Measurements from ENCODE around the gene XYLT1. TPM values are rescaled to one million over a fixed set of nuclear protein-coding genes. Genes with fewer than 3 reads are reported as not detected.
"Not testable (repeated sequence)": the region's sequence is repeated elsewhere in the genome, so short reads cannot be mapped to it uniquely, and the experiment has no call there.

Gene XYLT1
- polyA plus RNA-seq, 5 donors: 4.9 to 7.2 (median 6.4) TPM

GRCh38 chr16:17313085-17313611 lies 157.6 kb downstream of the XYLT1 start:
- peak in 1 of 2 donors; percentile 44 for DNase-seq

GRCh38 chr16:17312094-17312710 lies 158.6 kb downstream of the XYLT1 start:
- no peak for DNase-seq

GRCh38 chr16:17311333-17312093 lies 159.2 kb downstream of the XYLT1 start:
- DNase-seq: no peak

GRCh38 chr16:17309510-17309909 lies 161.2 kb downstream of the XYLT1 start:
- DNase-seq: no peak

GRCh38 chr16:17308186-17308585 lies 162.6 kb downstream of the XYLT1 start:
- no peak for DNase-seq

- DNase-seq: no peak
These were observed 163.3 kb downstream of the XYLT1 start for GRCh38 chr16:17307504-17307903.

- no peak for DNase-seq
These were observed 164.0 kb downstream of the XYLT1 start for GRCh38 chr16:17306745-17307144.

GRCh38 chr16:17306211-17306610 lies 164.5 kb downstream of the XYLT1 start:
- not testable (repeated sequence) for DNase-seq

GRCh38 chr16:17305694-17306093 lies 165.1 kb downstream of the XYLT1 start:
- DNase-seq: no peak

GRCh38 chr16:17304491-17305119 lies 166.2 kb downstream of the XYLT1 start:
- peak; percentile 73 to 75 for DNase-seq

DNA sequence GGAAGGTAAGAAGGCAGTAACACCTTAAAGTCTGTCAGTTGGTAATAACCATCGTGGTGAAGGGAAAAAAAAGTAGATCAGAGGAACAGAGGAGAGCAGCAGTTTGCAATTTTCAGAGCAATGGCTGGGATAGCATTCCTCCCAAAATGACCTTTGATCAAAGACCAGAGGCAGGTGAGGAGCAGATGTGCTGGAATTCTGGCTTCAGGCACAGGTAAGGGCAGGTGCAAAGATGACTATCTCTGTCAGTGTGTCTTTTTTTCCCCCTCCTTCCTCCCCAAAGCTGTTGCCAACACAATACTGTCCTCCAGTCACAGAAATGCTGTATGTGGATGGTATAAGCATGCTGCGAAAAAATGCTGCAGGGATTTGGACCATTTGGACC lies 166.7 kb downstream of the XYLT1 start:
- no peak for DNase-seq

DNA sequence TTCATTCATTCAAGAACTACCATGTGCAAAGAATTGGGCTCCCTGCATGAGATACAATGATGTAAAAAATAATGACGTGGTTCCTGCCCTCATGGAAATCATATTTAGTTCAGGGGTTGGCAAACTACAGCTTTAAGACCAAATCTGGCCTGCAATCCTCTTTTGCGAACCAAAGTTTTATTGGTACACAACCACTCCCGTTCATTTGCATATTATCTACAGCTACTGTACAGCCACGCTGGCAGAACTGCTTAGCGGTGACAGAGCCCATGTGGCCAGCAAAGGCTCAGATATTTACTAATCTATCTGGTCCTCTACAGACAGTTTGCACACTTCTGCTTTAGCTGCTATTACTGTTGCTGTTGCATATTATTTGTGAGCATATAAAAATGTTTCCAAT lies 167.7 kb downstream of the XYLT1 start:
- no peak for DNase-seq

GRCh38 chr16:17302620-17303019 lies 168.1 kb downstream of the XYLT1 start:
- DNase-seq: no peak

DNA sequence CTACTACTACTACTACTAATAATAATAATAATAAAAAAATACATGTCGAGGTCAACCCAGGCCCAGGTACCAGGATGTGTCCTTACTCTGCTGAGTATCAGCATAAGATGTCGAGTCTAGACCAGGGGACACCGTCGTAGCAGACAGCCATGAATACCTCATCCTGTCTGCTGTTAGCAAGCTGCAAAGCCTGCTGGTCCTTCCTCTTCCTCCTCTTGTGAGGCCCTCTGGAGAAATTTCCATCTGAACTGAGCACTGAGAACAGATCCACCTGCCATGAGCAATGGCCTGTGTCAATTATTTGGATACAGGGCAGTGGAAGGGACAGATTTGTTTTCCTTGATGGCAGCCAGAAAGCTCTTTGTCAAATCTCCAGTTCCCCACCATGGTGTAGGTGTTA lies 168.5 kb downstream of the XYLT1 start:
- DNase-seq: no peak

DNA sequence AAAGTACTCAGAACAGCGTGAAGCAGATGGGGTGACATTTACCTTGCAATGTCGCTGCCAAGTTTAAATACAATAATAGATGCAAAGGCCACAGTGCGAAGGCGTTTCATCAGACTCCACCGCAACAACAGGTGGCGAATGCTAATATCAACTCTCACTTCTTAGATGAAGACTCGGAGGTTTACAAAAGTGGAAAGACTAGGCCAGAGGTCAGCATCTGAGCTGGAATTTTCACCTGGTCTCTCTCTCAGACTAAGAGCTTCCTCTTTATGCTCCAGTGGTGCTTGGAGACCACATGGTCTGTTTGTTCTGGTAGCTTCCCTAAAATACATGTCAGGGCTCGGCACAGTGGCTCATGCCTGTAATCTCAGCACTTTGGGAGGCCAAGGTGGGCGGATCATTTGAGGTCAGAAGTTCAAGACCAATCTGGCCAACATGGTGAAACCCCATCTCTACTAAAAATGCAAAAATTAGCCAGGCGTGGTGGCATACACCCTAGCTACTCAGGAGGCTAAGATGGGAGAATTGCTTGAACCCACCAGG lies 169.1 kb downstream of the XYLT1 start:
- no peak for DNase-seq

DNA sequence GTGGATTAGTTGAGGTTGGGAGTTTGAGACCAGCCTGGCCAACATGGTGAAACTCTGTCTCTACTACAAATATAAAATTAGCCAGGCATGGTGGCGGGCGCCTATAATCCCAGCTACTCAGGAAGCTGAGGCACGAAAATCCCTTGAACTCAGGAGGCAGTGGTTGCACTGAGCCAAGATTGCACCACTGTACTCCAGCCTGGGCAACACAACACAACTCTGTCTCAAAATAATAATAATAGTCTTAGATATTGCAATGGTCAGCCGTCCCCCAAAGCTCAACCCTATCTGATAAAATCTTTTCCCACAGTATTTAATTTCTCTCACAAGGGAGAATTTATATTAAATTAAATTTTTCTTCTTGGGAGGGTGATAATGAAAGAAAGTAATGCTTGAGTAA lies 169.6 kb downstream of the XYLT1 start:
- no peak for DNase-seq

- DNase-seq: no peak
These were observed 171.0 kb downstream of the XYLT1 start for GRCh38 chr16:17299790-17300189.

- no peak for DNase-seq
These were observed 172.5 kb downstream of the XYLT1 start for GRCh38 chr16:17298238-17298637.

DNA sequence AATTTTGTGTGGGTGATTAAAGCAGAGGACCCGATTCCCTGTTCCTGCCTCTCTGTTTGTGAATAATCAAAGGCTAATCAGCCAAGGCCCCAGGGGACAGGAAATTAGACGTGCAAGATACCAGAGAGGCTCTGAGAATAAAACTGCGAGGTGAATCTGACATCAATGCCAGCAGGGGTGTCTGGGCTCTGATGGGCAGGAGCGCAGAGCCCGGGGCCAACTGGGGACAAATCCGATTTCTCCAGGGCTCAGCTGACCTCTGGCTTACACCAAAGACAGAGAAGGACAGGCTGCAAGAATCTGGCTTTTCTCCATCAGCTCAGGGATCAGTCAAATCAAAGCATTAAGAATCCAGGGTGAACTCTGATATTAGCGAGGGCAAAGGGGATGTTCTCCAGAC lies 174.3 kb downstream of the XYLT1 start:
- no peak for DNase-seq

GRCh38 chr16:17295948-17296347 lies 174.8 kb downstream of the XYLT1 start:
- no peak for DNase-seq

- no peak for DNase-seq
These were observed 175.9 kb downstream of the XYLT1 start for GRCh38 chr16:17294856-17295255.

DNA sequence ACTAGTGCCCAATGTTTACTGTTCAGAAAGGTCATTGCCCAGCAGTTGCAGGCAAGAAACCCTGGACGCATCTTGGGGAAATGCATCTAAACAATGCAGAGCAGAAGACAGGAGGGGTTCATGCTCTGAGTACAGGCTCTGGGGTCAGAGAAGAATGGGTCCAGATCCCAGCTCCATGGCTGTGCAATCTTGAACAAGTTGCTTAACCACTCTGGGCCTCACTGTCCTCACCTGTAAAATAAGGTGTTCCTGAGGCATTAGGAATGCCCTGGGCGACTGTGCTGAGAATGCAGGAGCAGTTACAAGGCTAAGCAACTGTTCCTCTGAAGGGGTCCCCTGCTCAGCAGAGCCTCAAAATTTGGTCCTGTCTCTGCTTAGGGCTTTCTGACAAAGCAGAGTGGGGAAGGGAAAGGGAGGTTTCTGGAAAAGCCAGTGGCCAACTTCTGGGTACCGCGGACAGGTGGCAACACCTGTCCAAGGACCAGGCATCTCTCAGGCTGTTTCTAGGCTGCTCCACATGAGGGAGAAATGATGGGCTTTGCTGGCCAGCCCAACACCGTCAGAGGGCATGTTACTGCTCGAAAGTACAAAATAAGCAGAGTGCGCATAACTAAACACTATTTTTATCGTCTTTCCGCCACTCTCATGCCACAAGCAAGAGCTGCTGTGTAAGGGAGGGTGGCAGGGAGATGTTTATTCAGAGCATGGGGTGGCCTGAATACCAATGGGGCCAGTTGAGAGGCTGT lies 176.8 kb downstream of the XYLT1 start:
- no peak for DNase-seq
